HepG2 (cell line): ENCODE data around the gene NKX2-2. TPM values are rescaled to one million over a fixed set of nuclear protein-coding genes. Genes with fewer than 3 reads are reported as not detected.

Source experiments
- ATAC-seq: fragments of 200-7000 bp; cut with Tn5 transposase; 3 replicates; pipeline ENCODE4 v1.9.1; 2020; ENCODE audit warnings: mild to moderate bottlenecking, moderate library complexity
- BruUV-seq: library from RNA; stranded (reverse); fragments of 400-500 nt; replicated peaks from 2 replicates; lab custom pipeline; 2021; lab: Mats Ljungman, UMichigan
- CTCF ChIA-PET: fragments of 300-600 bp; formaldehyde crosslinking; extraction: SDS; loops from one replicate; lab custom pipeline; 2021; ENCODE audit warnings: low total read pairs, inconsistent platforms, low intra/inter-chr PET ratio; lab: Yijun Ruan, JAX
- POLR2A ChIA-PET: fragments of 350-600 bp; sonication (Branson Sonifier 250); formaldehyde crosslinking; loops from one replicate; lab custom pipeline; 2020; ENCODE audit warnings: antibody characterized with exemption, inconsistent platforms; lab: Yijun Ruan, JAX
- DNase-seq: peaks from one replicate; pipeline ENCODE4 v3.0.0-alpha.2; 2015; ENCODE audit warnings: low spot score
- FAIRE-seq: peaks from 3 replicates; lab custom pipeline; 2011; peaks lifted over from hg19 to GRCh38; lab: Jason Lieb, UNC
- H2AFZ ChIP-seq: one replicate; pipeline ENCODE4 v1.6.1; 2011; ENCODE audit warnings: low read length, inconsistent platforms
- H3K27ac ChIP-seq: fragments of 300-600 bp; 3 replicates; pipeline ENCODE4 v1.8.0; 2011; ENCODE audit warnings: mixed run types, mild to moderate bottlenecking, mixed read lengths, low read length, inconsistent platforms; ENCODE audit not compliant: insufficient read depth; ENCODE audit errors: extremely low read length
- H3K27me3 ChIP-seq, 2 experiments: fragments of 200-600 bp in 1 of 2; 2 replicates in 1 of 2; 3 replicates in 1 of 2; pipeline versions ENCODE4 v1.6.0 to v1.8.0; 2011; ENCODE audit warnings: low read length in 2 of 2, mild to moderate bottlenecking in 2 of 2, moderate library complexity in 2 of 2, inconsistent platforms in 1 of 2; ENCODE audit not compliant: insufficient read depth in 2 of 2, control insufficient read depth in 1 of 2
- H3K36me3 ChIP-seq, 2 experiments: fragments of 200-600 bp in 1 of 2; replicated peaks in 1 of 2; 2 replicates in 1 of 2; 3 replicates in 1 of 2; pipeline versions ENCODE4 v1.5.1 to v1.8.0; 2011; ENCODE audit warnings: low read length in 2 of 2, inconsistent platforms in 1 of 2; ENCODE audit not compliant: insufficient read depth in 2 of 2, control insufficient read depth in 1 of 2
- H3K4me1 ChIP-seq: 2 replicates; pipeline ENCODE4 v1.5.1; 2012; ENCODE audit warnings: low read length, inconsistent platforms; ENCODE audit not compliant: insufficient read depth
- H3K4me2 ChIP-seq: 2 replicates; pipeline ENCODE4 v1.6.0; 2011; ENCODE audit warnings: low read depth, low read length, inconsistent platforms
- H3K4me3 ChIP-seq, 3 experiments: fragments of 200-600 bp in 1 of 3; sonication (generic), shearing (Covaris generic) in 1 of 3; replicated peaks in 1 of 3; 2 replicates each; pipeline ENCODE4 v1.5.1; 2011 to 2016; ENCODE audit warnings: low read length in 3 of 3, inconsistent platforms in 2 of 3, low read depth in 2 of 3, mild to moderate bottlenecking in 2 of 3, control low read depth in 1 of 3, mixed read lengths in 1 of 3; ENCODE audit not compliant: insufficient read depth in 1 of 3
- H3K79me2 ChIP-seq: one replicate; pipeline ENCODE4 v1.6.1; 2011; ENCODE audit warnings: low read length, inconsistent platforms; ENCODE audit not compliant: insufficient read depth
- H3K9ac ChIP-seq: 2 replicates; pipeline ENCODE4 v1.6.0; 2011; ENCODE audit warnings: mild to moderate bottlenecking, low read depth, low read length, inconsistent platforms; ENCODE audit not compliant: insufficient read depth
- H3K9me3 ChIP-seq: 2 replicates; pipeline ENCODE4 v1.5.1; 2012; ENCODE audit warnings: mild to moderate bottlenecking, low read length
- H4K20me1 ChIP-seq: 2 replicates; pipeline ENCODE4 v1.6.0; 2011; ENCODE audit warnings: inconsistent platforms, mild to moderate bottlenecking, low read length, moderate library complexity; ENCODE audit not compliant: insufficient read depth
- CBX2 ChIP-seq, 2 experiments: fragments of 200-600 bp in 1 of 2; sonication (generic); formaldehyde crosslinking in 1 of 2; IDR thresholded peaks; 2 replicates each; pipeline versions ENCODE4 v1.7.0 to v1.8.1; 2018 to 2022; ENCODE audit warnings: low read depth in 2 of 2, low read length in 1 of 2, mild to moderate bottlenecking in 1 of 2, missing genetic modification reagents in 1 of 2
- EZH2 ChIP-seq: conservative IDR thresholded peaks from 2 replicates; pipeline ENCODE4 v1.6.1; 2012; ENCODE audit warnings: mild to moderate bottlenecking, low read depth, low read length, moderate library complexity
- GABPB1 ChIP-seq: IDR thresholded peaks from 2 replicates; pipeline ENCODE4 v1.6.1; 2016; ENCODE audit warnings: mild to moderate bottlenecking, missing genetic modification reagents, moderate library complexity, missing compliant biosample characterization
- XRCC5 ChIP-seq: fragments of 200-400 bp; formaldehyde crosslinking; optimal IDR thresholded peaks from 2 replicates; pipeline ENCODE3; 2017; ENCODE audit warnings: mild to moderate bottlenecking, low read length
- ZSCAN5A ChIP-seq: sonication (generic); formaldehyde crosslinking; IDR thresholded peaks from 2 replicates; pipeline ENCODE4 v1.8.0; 2022; ENCODE audit warnings: mild to moderate bottlenecking, missing genetic modification reagents, borderline replicate concordance
- WGBS: methylation state at CpG from one replicate; pipeline ENCODE4 v1.1.6; 2017; ENCODE audit warnings: low lambda C conversion rate; 5-methylcytosine and 5-hydroxymethylcytosine counted together
- in situ Hi-C: cut with HindIII; loops from 2 replicates; pipeline ENCODE4 v1.10.0; 2017; ENCODE audit warnings: low pct_unique_long_range_greater_than_20kb; ENCODE audit not compliant: extremely low pct_ligation_motif_present
- intact Hi-C: fragments of 100-400 bp; cut with micrococcal nuclease; formaldehyde crosslinking; loops from one replicate; pipeline ENCODE4 v1.10.0; 2022; ENCODE audit not compliant: unreplicated experiment
- polyA plus RNA-seq, 8 experiments: library from polyadenylated mRNA; depleted of rRNA in 3 of 8; stranded (reverse) in 7 of 8; unstranded in 1 of 8; fragments of >200 nt; fragmentation: Illumina TruSeq in 4 of 8; extraction: Trizol in 4 of 8; gene quantifications; 2 replicates each; pipeline versions ENCODE4 v1.2.1 to v1.2.3, GENCODE V29; 2011 to 2016; ENCODE audit warnings: low read depth in 4 of 8, missing spikeins in 1 of 8, mixed read lengths in 1 of 8; ENCODE audit not compliant: insufficient read depth in 1 of 8
- total RNA-seq, 5 experiments: library from RNA; depleted of rRNA; stranded (reverse); fragments of >200 nt; fragmentation: Illumina TruSeq; extraction: Trizol; gene quantifications; 2 replicates each; pipeline ENCODE4 v1.2.3, GENCODE V29; 2016; ENCODE audit warnings: low read depth in 1 of 5

The NKX2-2 gene
- total and polyA plus RNA-seq, 2 of the 13 experiments (the other 11 are each of a cell fraction or from before 2014, with no cell fraction given): not detected

DNA sequence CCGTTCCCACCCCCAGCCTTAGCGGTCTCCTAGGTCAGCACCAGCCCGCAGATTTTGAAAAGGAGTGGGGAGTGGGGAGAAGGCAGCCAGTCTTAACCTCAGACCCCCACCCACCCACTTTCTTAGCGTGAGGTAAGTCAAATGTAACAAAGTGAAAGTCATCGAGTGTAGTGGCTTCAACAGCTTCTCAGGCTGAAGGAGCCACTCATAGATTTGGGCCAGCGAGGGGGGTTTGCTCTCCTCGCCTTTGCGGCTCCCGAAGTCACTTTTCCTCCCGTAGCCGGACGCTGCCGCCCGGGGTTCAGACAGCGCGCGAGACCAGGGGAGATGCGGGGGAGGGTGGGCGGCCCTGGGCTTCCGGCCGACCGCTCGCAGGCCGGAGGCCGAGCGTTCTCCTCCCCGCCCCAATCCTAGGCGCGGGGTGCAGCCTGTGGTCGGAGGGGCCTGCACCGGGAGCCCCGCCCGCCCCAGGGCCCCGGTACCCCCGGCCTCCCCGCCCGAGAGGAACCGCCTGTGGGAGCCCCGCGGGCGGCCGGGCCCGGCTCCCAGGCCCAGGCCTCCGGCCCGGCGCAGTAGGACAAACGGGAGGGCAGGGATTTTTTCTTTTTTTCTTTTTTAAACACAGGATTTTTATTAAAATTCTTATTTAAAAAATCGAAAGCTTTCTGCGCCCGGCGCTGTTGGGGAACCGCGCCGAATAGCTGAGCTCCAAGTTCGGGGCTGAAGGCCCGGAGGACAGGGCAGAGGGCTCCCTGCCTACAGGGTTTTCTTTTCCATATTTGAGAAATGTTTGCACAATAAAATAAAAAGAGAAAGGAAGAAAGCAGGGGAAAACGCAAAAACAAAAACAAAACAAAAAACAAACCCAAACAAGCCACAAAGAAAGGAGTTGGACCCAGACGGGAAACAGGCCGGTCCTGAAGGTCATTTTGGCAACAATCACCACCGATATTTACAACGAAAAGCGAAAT is 3.2 kb downstream of the NKX2-2 start:
- no peak overlapping the region for H2AFZ ChIP-seq
- H3K27me3 ChIP-seq: peaks cover 21 to 85% of the 10 kb centered on the region in 2 experiments
- intact Hi-C loops: no loop called here
- FAIRE-seq: peak; percentile 12
- TF ChIP-seq EZH2 (peak; percentile 18; the same call in 1 of the 2 replicates), CBX2 (IDR thresholded peaks at IDR 0.05; ENCODE audit: low read depth, low read length) (peak; percentile 87; the same call in 1 of the 2 replicates), CBX2 (CRISPR knock-in tag; IDR thresholded peaks at IDR 0.05; ENCODE audit: low read depth) (no peak), ZSCAN5A (CRISPR knock-in tag) (no peak), GABPB1 (peak; percentile 12; the same call in 1 of the 2 replicates), XRCC5 (peak; percentile 5)
- H3K4me1 ChIP-seq: peaks cover 12% of the 10 kb centered on the region
- in situ Hi-C loops: no loop called here
- no peak for ATAC-seq
- H4K20me1 ChIP-seq: peaks cover 3% of the 10 kb centered on the region; the same call in 1 of the 2 replicates
- BruUV-seq: no TSS peak
- H3K79me2 ChIP-seq: no peaks in the 10 kb centered on the region
- no peaks in the 10 kb centered on the region for H3K36me3 ChIP-seq
- H3K4me2 ChIP-seq: peak overlapping the region; percentile 65
- no peak for DNase-seq
- ChIA-PET POLR2A (no interaction called here), CTCF (no interaction called here)
- no peaks in the 10 kb centered on the region for H3K9me3 ChIP-seq
- H3K4me3 ChIP-seq: peak overlapping the region; percentile 18 to 62 (median 40); a peak in 5 of 6 replicates
- WGBS: 35% methylated on average over 42 of the region's 62 CpGs
- no peak overlapping the region for H3K27ac ChIP-seq
- no peak overlapping the region for H3K9ac ChIP-seq
